HepG2 (cell line): Measurements from ENCODE around the gene FRMD8. TPM values are rescaled to one million over a fixed set of nuclear protein-coding genes. Genes with fewer than 3 reads are reported as not detected.

ENCODE experiments used
- ARID3A ChIP-seq: IDR thresholded peaks from 2 replicates; pipeline ENCODE4 v1.6.1; 2012; ENCODE audit warnings: low read depth, low read length, improper control_type of control experiment
- ASH2L ChIP-seq: fragments of 300-600, 200-600 bp; sonication (generic); IDR thresholded peaks from 2 replicates; pipeline ENCODE4 v1.7.0; 2017; ENCODE audit warnings: low read depth, mild to moderate bottlenecking, moderate library complexity, mixed read lengths, low read length; ENCODE audit not compliant: insufficient read length
- HMGXB3 ChIP-seq: sonication (generic); formaldehyde crosslinking; IDR thresholded peaks from 2 replicates; pipeline ENCODE4 v1.4.0; 2020; ENCODE audit warnings: missing genetic modification reagents, borderline replicate concordance
- ISX ChIP-seq: sonication (generic); formaldehyde crosslinking; conservative IDR thresholded peaks from 2 replicates; pipeline ENCODE4 v1.5.0; 2020; ENCODE audit warnings: missing genetic modification reagents
- MLX ChIP-seq: IDR thresholded peaks from 2 replicates; pipeline ENCODE4 v1.6.1; 2016
- MXI1 ChIP-seq: IDR thresholded peaks from 3 replicates; pipeline ENCODE4 v1.6.1; 2012; ENCODE audit warnings: low read depth, low read length, inconsistent platforms, borderline replicate concordance
- MYPOP ChIP-seq: sonication (generic); formaldehyde crosslinking; IDR thresholded peaks from 2 replicates; pipeline ENCODE4 v1.8.1; 2023; ENCODE audit warnings: mild to moderate bottlenecking, moderate library complexity, missing genetic modification reagents
- NCOA2 ChIP-seq: sonication (generic); formaldehyde crosslinking; IDR thresholded peaks from 2 replicates; pipeline ENCODE4 v1.8.0; 2022; ENCODE audit warnings: inconsistent platforms
- NFE2L2 ChIP-seq: fragments of 150-350 bp; IDR thresholded peaks from 2 replicates; pipeline ENCODE4 v1.6.1; 2014; ENCODE audit warnings: low read length
- SMARCE1 ChIP-seq: fragments of 450-650 bp; IDR thresholded peaks from 2 replicates; pipeline ENCODE4 v1.6.1; 2017; ENCODE audit warnings: borderline replicate concordance
- THRA ChIP-seq: sonication (generic); formaldehyde crosslinking; IDR thresholded peaks from 2 replicates; pipeline ENCODE4 v1.4.0; 2020; ENCODE audit warnings: missing genetic modification reagents, borderline replicate concordance
- ZFY ChIP-seq: sonication (generic); formaldehyde crosslinking; IDR thresholded peaks from 2 replicates; pipeline ENCODE4 v1.4.0; 2020; ENCODE audit warnings: missing genetic modification reagents
- ZNF235 ChIP-seq: sonication (generic); formaldehyde crosslinking; IDR thresholded peaks from 2 replicates; pipeline ENCODE4 v1.8.1; 2023; ENCODE audit warnings: mild to moderate bottlenecking, missing genetic modification reagents, borderline replicate concordance
- ZNF44 ChIP-seq: sonication (generic); formaldehyde crosslinking; IDR thresholded peaks from 2 replicates; pipeline ENCODE4 v1.5.1; 2020; ENCODE audit warnings: mild to moderate bottlenecking, missing genetic modification reagents
- ZNF547 ChIP-seq: sonication (generic); formaldehyde crosslinking; IDR thresholded peaks from 2 replicates; pipeline ENCODE4 v1.5.1; 2020; ENCODE audit warnings: mild to moderate bottlenecking, missing genetic modification reagents
- ZNF598 ChIP-seq: sonication (generic); formaldehyde crosslinking; IDR thresholded peaks from 2 replicates; pipeline ENCODE4 v1.5.1; 2020; ENCODE audit warnings: mild to moderate bottlenecking, missing genetic modification reagents, borderline replicate concordance
- ZNF816 ChIP-seq: sonication (generic); formaldehyde crosslinking; IDR thresholded peaks from 2 replicates; pipeline ENCODE4 v1.8.0; 2022; ENCODE audit warnings: missing genetic modification reagents, mild to moderate bottlenecking, borderline replicate concordance
- ZNF878 ChIP-seq: sonication (generic); formaldehyde crosslinking; IDR thresholded peaks from 2 replicates; pipeline ENCODE4 v1.8.1; 2023; ENCODE audit warnings: mild to moderate bottlenecking, missing genetic modification reagents, moderate library complexity
- ZNF891 ChIP-seq: sonication (generic); formaldehyde crosslinking; IDR thresholded peaks from 2 replicates; pipeline ENCODE4 v1.5.0; 2020; ENCODE audit warnings: mild to moderate bottlenecking, missing genetic modification reagents
- polyA plus RNA-seq, 8 experiments: library from polyadenylated mRNA; depleted of rRNA in 3 of 8; stranded (reverse) in 7 of 8; unstranded in 1 of 8; fragments of >200 nt; fragmentation: Illumina TruSeq in 4 of 8; extraction: Trizol in 4 of 8; gene quantifications; 2 replicates each; pipeline versions ENCODE4 v1.2.1 to v1.2.3, GENCODE V29; 2011 to 2016; ENCODE audit warnings: low read depth in 4 of 8, missing spikeins in 1 of 8, mixed read lengths in 1 of 8; ENCODE audit not compliant: insufficient read depth in 1 of 8
- total RNA-seq, 5 experiments: library from RNA; depleted of rRNA; stranded (reverse); fragments of >200 nt; fragmentation: Illumina TruSeq; extraction: Trizol; gene quantifications; 2 replicates each; pipeline ENCODE4 v1.2.3, GENCODE V29; 2016; ENCODE audit warnings: low read depth in 1 of 5

FRMD8 gene
- total and polyA plus RNA-seq, 2 of the 13 experiments (the other 11 are each of a cell fraction or from before 2014, with no cell fraction given), result 5.8 to 20.6 TPM

GRCh38 chr11:65421794-65422632 lies 35.6 kb downstream of the FRMD8 start (continued):
- TF ChIP-seq ARID3A (0 out of 2 replicates have a peak, but pooled peaks have one; percentile 20), MXI1 (no peak; the same call in 2 of the 3 replicates), ASH2L (peak; percentile 72), ZNF878 (CRISPR knock-in tag) (no peak), THRA (CRISPR knock-in tag) (peak; percentile 99), ZNF44 (CRISPR knock-in tag) (no peak), ZNF891 (CRISPR knock-in tag) (peak; percentile 46; the same call in 1 of the 2 replicates), ZNF547 (CRISPR knock-in tag) (no peak), SMARCE1 (no peak), MYPOP (CRISPR knock-in tag) (no peak; the same call in 1 of the 2 replicates), ZNF235 (CRISPR knock-in tag) (no peak), HMGXB3 (CRISPR knock-in tag) (no peak), ISX (CRISPR knock-in tag) (no peak), ZNF816 (no peak), MLX (CRISPR knock-in tag) (peak; percentile 32; the same call in 1 of the 2 replicates), NCOA2 (CRISPR knock-in tag) (peak; percentile 45; the same call in 1 of the 2 replicates), NFE2L2 (no peak), ZFY (CRISPR knock-in tag) (no peak), ZNF598 (CRISPR knock-in tag) (peak; percentile 44; the same call in 1 of the 2 replicates)
